HG02642 (cell line): ENCODE measurements around the gene ALDH1A1.

Experiments used
- ATAC-seq: cut with Tn5 transposase; IDR thresholded peaks from one replicate; pipeline ENCODE4 v1.9.1; 2021; ENCODE audit warnings: mild to moderate bottlenecking; ENCODE audit not compliant: unreplicated experiment, poor library complexity

ALDH1A1 gene

DNA sequence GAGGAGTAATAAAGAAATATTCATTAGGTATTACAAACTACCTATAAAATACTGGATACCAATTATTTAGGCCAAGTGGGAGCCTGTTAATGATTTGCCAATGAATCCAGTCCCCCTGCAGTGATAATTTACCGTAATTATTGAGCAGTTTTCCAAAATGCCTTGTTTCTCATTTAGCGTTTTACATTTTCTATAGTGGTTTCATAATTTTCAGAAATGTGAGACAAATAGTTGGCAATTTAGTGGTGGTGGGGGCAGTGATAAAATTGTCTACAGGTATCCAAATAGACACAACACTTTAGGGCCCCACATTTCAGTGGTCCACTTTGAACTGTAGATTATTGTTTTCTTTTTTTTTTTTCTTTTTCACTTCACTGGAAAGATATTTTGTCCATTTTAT, 27.3 kb upstream of the ALDH1A1 start:
- ATAC-seq: no peak

DNA sequence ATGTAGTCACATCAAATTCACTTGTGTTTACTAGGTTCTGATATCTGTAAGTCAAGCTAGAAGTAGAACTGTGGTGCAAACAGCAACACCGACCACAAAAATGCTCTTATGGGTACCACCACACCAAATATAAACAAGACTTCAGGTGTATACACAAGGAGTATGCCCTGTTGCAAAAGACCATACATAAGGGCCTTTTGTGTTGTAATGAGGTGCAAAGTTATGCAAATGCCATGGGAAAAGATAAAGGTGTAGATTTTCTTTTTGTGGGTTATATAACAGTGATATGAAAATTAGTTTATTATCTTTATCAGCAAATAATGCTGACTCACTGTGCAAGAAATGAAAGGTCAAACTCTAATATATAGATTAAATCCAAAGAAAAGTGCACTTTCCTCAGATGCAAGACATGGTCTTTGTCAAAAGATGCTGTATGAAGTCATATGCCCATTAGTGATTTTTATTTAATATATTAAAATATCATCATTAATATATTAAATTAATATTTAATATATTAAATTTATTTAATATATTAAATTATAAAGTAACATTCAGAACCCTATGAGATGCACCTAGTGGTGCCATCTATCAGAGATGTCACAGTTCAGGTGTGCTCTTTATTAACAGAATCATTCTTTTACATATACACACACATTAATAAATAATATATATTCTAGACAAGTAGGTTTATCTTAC, 26.7 kb upstream of the ALDH1A1 start:
- no peak for ATAC-seq

DNA sequence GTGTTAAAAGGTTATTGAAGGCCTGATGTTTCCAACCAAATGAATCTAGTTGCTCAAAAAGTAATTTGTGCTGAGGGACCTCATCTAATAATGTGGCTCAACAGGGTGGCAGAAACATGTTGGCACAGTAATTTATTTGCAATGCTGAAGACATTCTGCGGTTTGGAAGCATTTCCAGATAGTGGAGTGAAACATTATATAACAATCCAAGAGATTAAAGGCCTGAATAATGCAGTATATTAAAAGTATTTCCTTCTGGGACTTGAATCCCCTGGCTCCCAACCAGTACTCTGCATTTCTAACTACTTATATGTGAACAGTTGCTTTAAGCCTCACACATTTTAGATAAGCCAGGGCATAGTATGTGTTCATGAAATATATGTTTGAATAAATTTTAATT, 25.9 kb upstream of the ALDH1A1 start:
- no peak for ATAC-seq

DNA sequence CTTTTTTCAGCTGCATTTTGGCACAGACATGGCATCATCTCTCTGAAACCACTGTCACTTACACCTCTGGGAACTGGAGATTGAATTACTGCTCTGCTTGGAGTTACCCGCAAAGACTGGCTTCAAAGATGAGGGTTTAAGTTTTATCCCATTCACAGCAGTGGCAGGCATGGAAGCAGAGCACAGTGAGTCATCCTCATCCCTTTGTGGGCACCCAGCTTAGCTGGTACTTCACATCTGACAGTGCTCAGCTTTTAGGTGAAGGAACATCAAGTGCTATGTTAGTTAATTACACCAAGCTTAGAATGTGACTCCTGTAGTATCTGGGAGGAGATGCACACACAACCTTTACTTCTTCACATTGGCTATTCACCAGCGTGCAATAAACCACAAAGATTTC, 24.8 kb upstream of the ALDH1A1 start:
- ATAC-seq: no peak

DNA sequence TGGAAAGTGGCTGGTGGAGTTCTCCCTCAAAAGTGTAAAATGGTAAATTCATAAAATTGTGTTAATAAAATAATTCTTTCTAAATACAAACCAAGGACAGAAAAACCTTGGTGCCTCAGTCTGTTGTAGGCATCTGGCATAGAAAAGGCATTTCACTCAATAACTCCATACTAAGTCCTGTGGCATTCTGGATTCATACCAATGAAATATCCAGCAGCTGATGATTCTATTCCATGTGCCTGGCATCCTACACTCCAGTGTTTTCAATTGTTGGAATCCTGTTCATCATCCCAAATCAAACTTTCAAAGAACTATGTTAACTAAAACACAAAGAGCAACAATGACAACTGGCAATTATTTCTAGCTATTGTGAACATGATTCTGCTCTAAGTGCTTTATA, 21.6 kb upstream of the ALDH1A1 start:
- no peak for ATAC-seq

DNA sequence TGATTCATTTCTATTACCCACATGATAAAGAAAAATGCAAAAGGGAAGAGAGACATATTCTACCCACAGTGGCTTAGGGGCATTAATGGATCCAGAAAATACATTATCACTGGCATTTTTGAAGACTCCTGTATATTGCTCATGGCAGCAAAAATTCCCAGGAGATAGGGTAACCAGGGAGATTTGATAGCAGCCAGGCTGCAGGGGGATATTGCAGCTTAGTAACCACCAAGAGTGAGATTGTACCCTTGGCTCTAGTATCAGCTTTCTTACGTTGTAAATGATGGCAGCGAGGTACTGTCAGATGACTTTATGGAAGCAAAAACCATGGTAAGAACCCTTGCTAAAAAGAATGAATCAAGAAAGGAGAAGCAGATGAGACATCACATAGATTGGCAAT, 19.8 kb upstream of the ALDH1A1 start:
- ATAC-seq: no peak

DNA sequence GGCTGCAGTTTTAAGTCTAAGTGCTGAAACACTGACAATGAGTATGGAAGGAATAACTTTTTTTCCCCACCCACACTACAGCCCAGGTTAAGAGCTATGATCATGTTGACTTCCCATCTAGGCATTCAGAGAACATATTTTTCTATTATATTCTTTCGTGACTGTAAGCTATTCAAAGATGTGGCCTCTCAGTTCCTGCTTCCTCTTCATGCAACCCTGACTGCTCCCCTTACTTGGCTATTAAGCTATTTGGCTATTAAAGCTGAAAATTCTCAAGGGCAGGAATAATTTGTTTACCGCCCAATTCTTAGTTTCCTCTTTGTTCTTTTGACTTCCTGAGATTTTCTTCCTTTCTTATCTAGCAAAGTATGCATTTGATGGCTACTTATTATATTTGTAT, 18.6 kb upstream of the ALDH1A1 start:
- no peak for ATAC-seq

DNA sequence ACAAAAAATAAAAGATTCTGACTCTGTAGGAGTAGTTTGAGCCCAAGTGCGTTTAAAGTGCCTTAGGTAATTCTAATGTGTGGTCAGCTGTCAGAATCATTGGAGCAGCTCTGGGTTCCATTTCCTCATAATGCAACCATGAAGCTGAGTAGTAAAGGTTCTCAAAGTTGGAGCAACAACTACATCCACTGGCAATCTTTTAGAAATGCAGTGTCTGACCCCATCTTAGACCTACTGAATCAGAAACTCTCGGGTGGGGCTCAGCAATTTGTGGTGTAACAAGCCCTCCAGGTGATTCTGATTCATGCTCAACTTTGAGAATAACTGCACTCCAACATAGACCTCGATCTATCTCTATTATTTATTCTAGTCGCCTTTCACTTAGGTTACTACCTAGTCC, 7.6 kb upstream of the ALDH1A1 start:
- ATAC-seq: no peak

DNA sequence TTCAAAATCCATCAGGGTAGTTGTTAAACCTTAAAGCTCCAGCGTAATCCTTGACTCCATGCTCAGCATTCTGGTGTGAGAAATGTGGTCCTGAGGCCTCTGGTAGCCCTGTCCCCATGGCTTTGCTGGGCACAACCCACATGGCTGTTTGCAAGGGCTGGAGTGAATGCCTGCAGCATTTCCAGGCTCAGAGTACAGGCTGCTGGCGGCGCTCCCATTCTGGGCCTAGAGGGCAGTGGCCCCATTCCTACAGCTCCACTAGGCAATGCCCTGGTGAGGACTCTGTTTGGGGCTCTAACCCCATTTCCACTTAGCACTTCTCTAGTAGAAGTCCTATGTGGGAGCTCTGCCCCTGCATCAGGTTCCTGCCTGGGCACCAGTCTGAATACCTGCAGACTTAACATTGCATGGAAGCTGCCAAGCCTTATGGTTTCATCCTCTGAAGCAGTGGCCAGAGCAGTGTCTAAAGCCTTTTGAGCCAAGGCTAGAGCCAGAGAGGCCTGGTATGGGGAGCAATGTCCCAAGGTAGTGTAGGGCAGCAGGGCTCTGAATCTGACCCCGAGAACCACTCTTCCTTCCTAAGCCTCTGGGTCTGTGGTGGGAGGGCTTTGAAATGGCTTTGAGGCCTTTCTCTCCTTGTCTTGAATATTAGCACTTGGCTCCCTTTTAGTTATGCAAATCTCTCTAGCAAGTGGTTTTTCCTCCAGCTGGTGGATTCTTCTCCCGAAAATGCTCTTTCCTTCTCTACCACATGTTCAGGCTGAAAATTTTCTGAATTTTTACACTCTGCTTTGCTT, 5.8 kb upstream of the ALDH1A1 start:
- ATAC-seq: no peak

DNA sequence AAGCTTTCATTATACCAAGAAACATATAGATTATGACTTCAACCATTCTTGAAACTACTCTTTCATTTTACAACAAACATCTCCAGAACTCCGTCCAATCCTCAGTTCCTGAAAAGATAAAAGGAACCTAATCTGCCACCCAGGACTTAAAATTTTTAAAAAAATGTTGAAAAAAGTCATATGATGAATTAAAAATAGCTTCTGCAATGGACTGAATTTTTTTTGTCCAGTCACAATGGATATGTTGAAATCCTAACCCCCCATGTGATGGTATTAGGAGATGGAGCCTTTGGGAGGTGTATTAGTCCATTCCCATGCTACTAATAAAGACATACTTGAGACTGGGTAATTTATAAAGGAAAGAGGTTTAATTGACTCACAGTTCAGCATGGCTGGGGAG, 2.7 kb upstream of the ALDH1A1 start:
- ATAC-seq: no peak

DNA sequence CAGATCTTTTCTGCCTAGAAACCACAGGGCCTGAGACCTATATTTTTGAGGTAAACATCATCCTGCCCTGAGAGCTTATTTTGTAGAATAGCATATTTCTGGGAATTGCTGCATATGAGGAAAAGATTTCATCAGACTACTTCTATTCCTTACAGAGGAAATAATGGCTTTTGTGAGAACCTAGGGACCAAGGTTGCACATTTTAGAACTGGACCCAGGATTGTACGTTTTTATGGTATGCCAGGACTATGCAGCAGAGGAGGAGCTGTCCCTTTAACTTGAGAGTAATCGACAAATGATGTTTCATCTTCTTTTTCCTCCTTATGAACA, 2.2 kb upstream of the ALDH1A1 start:
- ATAC-seq: no peak

DNA sequence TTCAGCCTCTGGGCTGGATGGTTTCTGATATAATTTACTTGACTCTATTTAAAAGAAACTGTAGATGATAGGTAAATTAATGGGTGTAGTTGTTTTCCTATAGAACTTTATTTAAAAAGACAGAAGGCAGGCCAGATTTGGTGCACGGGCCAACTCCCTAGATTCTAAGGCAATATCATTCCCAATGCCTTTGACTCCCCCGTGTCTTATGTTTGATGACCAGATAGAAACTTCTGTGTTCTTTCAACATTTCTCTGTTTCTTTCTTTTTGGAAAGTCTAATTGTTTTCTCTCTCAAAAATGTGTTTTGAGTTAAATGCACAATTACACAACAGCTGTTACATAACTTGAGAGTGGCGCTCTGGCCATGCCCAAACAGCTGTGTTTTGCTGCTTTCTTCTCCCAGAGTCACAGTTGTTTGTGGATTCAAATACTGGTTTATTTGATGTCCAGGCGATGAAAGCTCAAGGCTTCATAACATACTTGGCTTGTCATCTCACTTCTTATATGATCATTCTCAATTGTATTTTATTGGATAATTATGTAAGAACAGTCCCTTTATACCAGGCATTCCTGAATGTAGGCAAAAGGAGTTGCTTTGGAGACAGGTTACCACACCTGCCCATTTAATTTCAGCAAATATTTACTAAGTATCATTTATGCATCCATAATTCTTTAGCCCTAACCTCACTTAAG, 1.7 kb upstream of the ALDH1A1 start:
- ATAC-seq: no peak

DNA sequence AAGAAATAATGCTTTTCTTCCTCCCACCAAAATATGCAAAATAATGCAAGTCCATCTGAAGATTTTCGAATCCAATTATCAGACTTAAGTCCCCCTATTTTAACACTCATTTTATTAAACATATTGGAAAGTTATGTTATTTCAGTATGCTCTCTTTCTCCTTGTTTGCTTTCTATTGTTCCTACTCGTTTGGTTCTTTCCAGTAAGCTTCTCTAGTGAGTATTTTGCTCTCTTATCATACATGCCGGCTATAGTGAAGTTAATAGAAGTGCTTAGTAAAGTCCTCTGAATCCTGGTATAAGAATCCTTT, 517 bp downstream of the ALDH1A1 start:
- ATAC-seq: no peak

DNA sequence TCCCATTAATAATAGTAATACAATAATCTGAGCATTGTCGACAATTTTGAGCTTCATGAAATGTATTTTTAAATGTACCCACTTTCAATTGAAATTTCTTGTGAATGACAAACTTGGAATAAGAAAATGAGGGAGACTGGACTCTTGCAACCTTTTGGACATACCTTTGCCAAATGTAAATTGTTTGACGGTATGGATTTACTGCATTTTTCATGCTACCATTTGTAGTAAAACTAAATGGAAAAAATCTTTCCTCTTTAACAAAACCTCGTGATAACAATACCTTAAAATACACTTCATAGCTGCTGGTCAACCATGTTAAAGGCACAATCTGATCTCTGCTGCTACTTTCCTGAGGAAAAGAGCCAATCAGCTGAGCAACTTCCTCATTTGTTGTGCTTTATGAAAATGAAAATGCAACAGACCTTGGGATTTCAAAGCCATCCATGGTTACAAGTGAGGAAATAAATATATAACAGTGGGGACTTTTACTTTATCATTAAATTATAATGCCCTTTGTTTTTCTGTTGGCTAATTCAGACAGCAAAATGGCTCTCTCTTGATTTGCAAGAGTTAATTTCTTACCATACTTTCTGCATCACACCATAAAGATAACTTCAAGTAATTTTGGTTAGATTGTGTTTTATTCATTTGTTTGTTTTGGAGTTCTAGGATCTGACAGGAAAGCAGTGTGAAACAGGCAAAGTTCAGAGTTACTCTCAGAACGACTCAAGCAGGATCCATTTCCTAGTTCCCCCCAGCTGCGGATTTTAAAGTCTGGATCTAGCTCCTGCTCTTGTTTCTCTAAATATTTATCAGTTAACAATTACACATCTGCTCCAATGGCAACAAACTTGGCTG, 1.1 kb downstream of the ALDH1A1 start:
- no peak for ATAC-seq

DNA sequence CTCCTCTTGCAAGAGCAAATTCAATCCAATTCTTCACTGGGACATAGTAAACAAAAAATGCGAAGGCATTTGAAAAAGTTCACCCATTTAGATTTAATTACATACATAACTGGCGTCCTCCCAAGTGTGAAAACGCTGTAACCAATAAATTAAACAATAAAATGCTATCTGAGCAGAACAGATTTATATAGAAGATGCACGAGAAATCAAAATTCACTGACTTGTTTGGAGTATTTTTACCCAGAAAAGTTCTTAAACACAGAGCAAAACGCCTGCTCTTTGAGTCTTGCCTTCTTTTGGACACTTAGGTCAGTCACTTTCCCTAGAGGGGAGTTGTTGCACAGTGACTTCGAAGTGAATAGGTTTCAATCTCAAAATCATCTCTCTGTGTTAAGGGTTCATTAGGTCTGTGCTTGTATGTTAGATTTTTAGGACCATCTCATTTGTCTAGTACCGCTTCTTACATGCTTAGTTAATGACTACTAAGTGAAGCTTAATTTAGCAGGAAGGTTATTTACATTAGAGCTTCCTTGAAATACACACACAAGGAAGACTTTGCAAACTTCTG, 1.9 kb downstream of the ALDH1A1 start:
- no peak for ATAC-seq

DNA sequence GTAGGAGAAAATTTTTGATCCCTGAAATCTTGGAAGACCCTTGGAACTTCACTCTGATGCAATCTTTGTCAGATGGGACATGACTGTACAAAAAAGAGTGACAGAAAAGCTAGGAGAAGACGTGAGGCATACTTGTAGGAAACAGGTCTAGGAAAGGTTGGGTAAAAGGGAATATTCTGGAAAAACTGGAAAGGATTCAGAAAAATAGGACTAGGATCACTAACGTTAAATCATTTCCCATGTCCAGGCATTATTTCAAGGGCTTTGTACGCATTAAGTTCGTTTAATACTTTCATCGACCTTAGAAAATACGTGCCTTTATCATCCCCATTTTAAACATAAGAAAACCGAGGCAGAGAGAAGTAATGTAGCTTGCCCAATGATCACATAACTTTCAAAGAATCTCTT, 2.9 kb downstream of the ALDH1A1 start:
- no peak for ATAC-seq

DNA sequence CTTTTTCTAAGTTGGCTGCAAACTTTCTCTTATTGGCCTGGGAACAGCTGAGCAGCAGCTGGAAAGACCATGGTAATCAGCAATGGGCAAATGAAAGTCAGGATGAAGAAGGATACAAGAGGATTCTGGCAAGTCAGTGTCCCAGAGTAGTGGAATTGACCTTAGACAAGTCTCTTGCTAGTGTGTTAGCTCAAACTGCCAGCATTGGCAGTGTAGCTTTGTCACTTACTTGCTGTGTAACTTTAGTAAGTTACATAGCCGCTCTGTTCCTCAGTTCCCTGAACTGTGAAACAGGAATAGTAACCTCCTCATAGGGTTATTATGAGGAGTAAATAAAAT, 3.6 kb downstream of the ALDH1A1 start:
- no peak for ATAC-seq

DNA sequence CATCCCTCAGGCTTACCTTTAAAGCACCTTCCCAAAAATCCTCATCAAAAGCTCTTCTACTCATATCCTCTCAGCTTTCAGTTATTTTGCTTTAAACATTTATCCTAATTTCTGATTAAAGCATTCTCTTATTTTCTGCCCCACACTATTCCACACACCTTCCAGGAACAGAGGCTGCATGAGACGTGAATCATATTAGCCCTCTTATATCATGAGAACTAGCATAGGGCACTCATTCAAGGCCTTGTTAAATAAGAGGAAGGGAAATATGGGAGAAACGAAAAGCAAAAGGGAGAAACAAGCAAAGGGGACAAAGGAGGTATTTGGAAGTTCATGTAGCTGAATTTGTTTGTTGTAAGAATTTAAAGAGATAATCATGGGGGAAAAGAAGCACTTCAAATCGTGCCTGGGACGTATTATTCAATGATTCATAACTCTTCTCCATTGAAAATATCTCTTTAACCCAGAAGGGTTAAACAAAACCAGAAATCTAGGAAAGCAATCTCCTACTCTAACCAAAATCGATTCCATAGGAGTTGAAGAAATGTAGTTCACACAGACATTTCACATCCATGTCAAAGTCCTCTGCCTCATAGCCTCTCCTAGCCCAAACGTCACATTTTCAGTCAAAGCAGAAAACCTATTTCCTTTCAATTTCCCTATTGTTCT, 4.1 kb downstream of the ALDH1A1 start:
- no peak for ATAC-seq

DNA sequence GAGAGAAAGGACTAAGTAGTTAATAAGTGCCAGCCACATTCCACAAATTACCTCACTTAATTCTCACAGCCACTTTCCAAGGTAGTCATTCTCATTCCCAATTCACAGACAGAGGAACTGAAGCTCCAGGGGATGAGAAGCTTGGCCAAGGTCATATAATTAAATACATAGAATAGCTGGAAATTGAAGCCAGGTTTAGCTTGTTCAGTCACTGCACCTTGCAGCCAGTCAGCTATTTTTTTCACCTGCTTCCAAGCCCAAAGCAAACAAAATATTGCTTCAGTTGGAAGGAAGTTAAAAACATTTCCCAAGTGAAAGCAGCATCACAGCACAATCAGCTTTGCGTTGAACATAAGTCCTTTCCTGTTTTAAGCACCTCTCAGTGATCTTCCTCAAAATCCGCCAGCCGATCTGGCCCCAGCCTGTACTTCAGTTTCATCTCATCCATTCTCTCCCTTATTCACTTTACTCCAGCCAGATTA, 4.8 kb downstream of the ALDH1A1 start:
- ATAC-seq: no peak

DNA sequence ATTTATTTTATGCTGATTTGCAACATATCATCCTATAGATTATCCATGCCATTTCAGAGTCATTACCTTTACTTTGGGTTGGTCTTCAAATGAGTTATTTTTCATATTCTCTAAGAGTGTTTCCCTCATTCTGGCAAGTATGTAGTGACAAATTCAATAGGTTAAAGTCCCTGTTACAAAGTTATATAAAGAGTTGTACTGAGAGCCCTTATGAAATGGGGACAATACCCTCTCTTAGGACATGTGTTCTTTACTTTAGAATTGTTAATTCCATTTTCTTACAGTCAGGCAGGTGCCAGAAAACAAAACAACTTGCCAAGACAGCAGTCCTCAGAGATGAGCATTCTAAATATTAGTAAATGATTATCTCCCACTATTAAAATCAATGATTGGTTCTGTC, 6.0 kb downstream of the ALDH1A1 start:
- no peak for ATAC-seq
